SK-N-SH (cell line): ENCODE data around the gene LENG9. TPM values are rescaled to one million over a fixed set of nuclear protein-coding genes. Genes with fewer than 3 reads are reported as not detected.

Experiments used
- CTCF ChIA-PET: fragments of 300-600, 350-600 bp; formaldehyde crosslinking; extraction: SDS; loops from one replicate; lab custom pipeline; 2021; lab: Yijun Ruan, JAX
- POLR2A ChIA-PET: fragments of 350-600 bp; sonication (Branson Sonifier 250); formaldehyde crosslinking; extraction: SDS; loops from one replicate; lab custom pipeline; 2020; ENCODE audit warnings: antibody characterized with exemption, inconsistent platforms; lab: Yijun Ruan, JAX
- DNase-seq: peaks from one replicate; pipeline ENCODE4 v3.0.0; 2012
- H2AFZ ChIP-seq: fragments of 200-600 bp; sonication (generic); 2 replicates; pipeline ENCODE4 v1.8.1; 2016; ENCODE audit warnings: antibody characterized with exemption, mild to moderate bottlenecking, low read depth
- H3F3A ChIP-seq: fragments of 200-600 bp; sonication (generic); replicated peaks from 2 replicates; pipeline ENCODE3; 2016; ENCODE audit warnings: antibody characterized with exemption, mild to moderate bottlenecking; ENCODE audit not compliant: insufficient read depth
- H3K27ac ChIP-seq, 2 experiments: fragments of 200-500 bp in 1 of 2; fragments of 200-600 bp in 1 of 2; sonication (Bioruptor generic) in 1 of 2; sonication (generic), shearing (Covaris generic) in 1 of 2; 2 replicates each; pipeline versions ENCODE4 v1.5.1 to v1.6.1; 2014 to 2016; ENCODE audit warnings: low read depth in 2 of 2, inconsistent platforms in 1 of 2, low read length in 1 of 2, mild to moderate bottlenecking in 1 of 2, mixed read lengths in 1 of 2
- H3K27me3 ChIP-seq: fragments of 200-600 bp; sonication (generic), shearing (Covaris generic); 2 replicates; pipeline ENCODE4 v1.6.1; 2016; ENCODE audit warnings: mixed run types; ENCODE audit not compliant: insufficient read depth
- H3K36me3 ChIP-seq, 2 experiments: fragments of 200-500 bp in 1 of 2; fragments of 200-600 bp in 1 of 2; sonication (Bioruptor generic) in 1 of 2; sonication (generic) in 1 of 2; replicated peaks in 1 of 2; 2 replicates each; pipeline versions ENCODE3 to v1.5.1; 2014 to 2016; ENCODE audit warnings: low read length in 1 of 2, mild to moderate bottlenecking in 1 of 2; ENCODE audit not compliant: insufficient read depth in 2 of 2, control insufficient read depth in 1 of 2
- H3K4me1 ChIP-seq, 2 experiments: fragments of 200-500 bp in 1 of 2; fragments of 200-600 bp in 1 of 2; sonication (Bioruptor generic) in 1 of 2; sonication (generic), shearing (Covaris generic) in 1 of 2; 2 replicates each; pipeline versions ENCODE4 v1.5.1 to v1.6.1; 2014 to 2016; ENCODE audit warnings: low read depth in 1 of 2, low read length in 1 of 2, mixed run types in 1 of 2; ENCODE audit not compliant: insufficient read depth in 2 of 2, control insufficient read depth in 1 of 2
- H3K4me2 ChIP-seq: fragments of 200-600 bp; sonication (generic), shearing (Covaris generic); 2 replicates; pipeline ENCODE4 v1.6.1; 2017; ENCODE audit warnings: mixed run types
- H3K4me3 ChIP-seq, 2 experiments: fragments of 200-500 bp in 1 of 2; fragments of 200-600 bp in 1 of 2; sonication (Bioruptor generic) in 1 of 2; sonication (generic), shearing (Covaris generic) in 1 of 2; 2 replicates each; pipeline versions ENCODE4 v1.5.1 to v1.8.1; 2014 to 2016; ENCODE audit warnings: low read depth in 2 of 2, inconsistent platforms in 1 of 2, low read length in 1 of 2, mild to moderate bottlenecking in 1 of 2, mixed read lengths in 1 of 2, moderate library complexity in 1 of 2
- H3K79me2 ChIP-seq: fragments of 200-600 bp; sonication (generic); 2 replicates; pipeline ENCODE4 v1.8.1; 2017; ENCODE audit warnings: mild to moderate bottlenecking; ENCODE audit not compliant: insufficient read depth
- H3K9ac ChIP-seq: fragments of 200-600 bp; sonication (generic); 2 replicates; pipeline ENCODE4 v1.6.1; 2017; ENCODE audit warnings: mixed run types
- H3K9me2 ChIP-seq: fragments of 200-600 bp; sonication (generic); 2 replicates; pipeline ENCODE4 v1.6.1; 2017; ENCODE audit warnings: mixed run types
- H3K9me3 ChIP-seq: fragments of 200-600 bp; sonication (generic); 2 replicates; pipeline ENCODE4 v1.6.1; 2017; ENCODE audit warnings: mixed run types, mild to moderate bottlenecking, moderate library complexity
- H4K20me1 ChIP-seq: fragments of 200-600 bp; sonication (generic); 2 replicates; pipeline ENCODE4 v1.6.1; 2017; ENCODE audit warnings: mild to moderate bottlenecking, mixed run types; ENCODE audit not compliant: insufficient read depth
- CHD2 ChIP-seq: fragments of 150-350 bp; IDR thresholded peaks from 2 replicates; pipeline ENCODE4 v1.6.1; 2018; ENCODE audit warnings: low read length; ENCODE audit not compliant: partially characterized antibody
- EP300 ChIP-seq, 2 experiments: IDR thresholded peaks; 2 replicates each; pipeline versions ENCODE4 v1.4.0 to v1.6.1; 2012; ENCODE audit warnings: borderline replicate concordance in 1 of 2, low read depth in 1 of 2, low read length in 1 of 2
- EZH2phosphoT487 ChIP-seq: fragments of 200-600 bp; sonication (generic); IDR thresholded peaks from 2 replicates; pipeline ENCODE4 v1.6.1; 2017; ENCODE audit warnings: low read depth, mixed run types, mild to moderate bottlenecking, antibody characterized with exemption, moderate library complexity, borderline replicate concordance
- FOXJ3 ChIP-seq: sonication (generic); formaldehyde crosslinking; IDR thresholded peaks from 2 replicates; pipeline ENCODE4 v1.5.1; 2020; ENCODE audit warnings: mild to moderate bottlenecking, missing genetic modification reagents
- FOXM1 ChIP-seq: IDR thresholded peaks from 2 replicates; pipeline ENCODE4 v1.4.0; 2012; ENCODE audit warnings: low read depth, mild to moderate bottlenecking
- GABPA ChIP-seq: IDR thresholded peaks from 2 replicates; pipeline ENCODE4 v1.4.0; 2012; ENCODE audit warnings: low read depth, mild to moderate bottlenecking
- GATA2 ChIP-seq: sonication (generic); formaldehyde crosslinking; IDR thresholded peaks from 2 replicates; pipeline ENCODE4 v1.5.0; 2020; ENCODE audit warnings: mild to moderate bottlenecking, missing genetic modification reagents
- JUND ChIP-seq: IDR thresholded peaks from 2 replicates; pipeline ENCODE4 v1.4.0; 2012
- MAX ChIP-seq: IDR thresholded peaks from 2 replicates; pipeline ENCODE4 v1.4.0; 2012; ENCODE audit warnings: low read depth
- MEF2A ChIP-seq: IDR thresholded peaks from 2 replicates; pipeline ENCODE4 v1.4.0; 2012; ENCODE audit warnings: low read depth, borderline replicate concordance
- MXI1 ChIP-seq: IDR thresholded peaks from 2 replicates; pipeline ENCODE4 v1.6.1; 2012; ENCODE audit warnings: mild to moderate bottlenecking, low read depth, low read length, improper control_type of control experiment
- NFIC ChIP-seq: IDR thresholded peaks from 2 replicates; pipeline ENCODE4 v1.4.0; 2012; ENCODE audit warnings: borderline replicate concordance
- POLR2AphosphoS5 ChIP-seq: IDR thresholded peaks from 2 replicates; pipeline ENCODE4 v1.6.1; 2012; ENCODE audit warnings: low read depth, low read length
- RAD21 ChIP-seq: IDR thresholded peaks from 2 replicates; pipeline ENCODE4 v1.6.1; 2012; ENCODE audit warnings: mild to moderate bottlenecking, low read length
- RCOR1 ChIP-seq: fragments of 150-350 bp; IDR thresholded peaks from 2 replicates; pipeline ENCODE4 v1.6.1; 2017; ENCODE audit warnings: antibody characterized with exemption, low read length
- REST ChIP-seq: IDR thresholded peaks from 2 replicates; pipeline ENCODE4 v1.6.1; 2012; ENCODE audit warnings: mild to moderate bottlenecking, low read depth, low read length, moderate library complexity
- SIN3A ChIP-seq: IDR thresholded peaks from 2 replicates; pipeline ENCODE4 v1.6.1; 2012; ENCODE audit warnings: low read depth, mild to moderate bottlenecking, low read length, moderate library complexity, borderline replicate concordance
- YY1 ChIP-seq: IDR thresholded peaks from 2 replicates; pipeline ENCODE4 v1.4.0; 2012; ENCODE audit warnings: low read depth, mild to moderate bottlenecking
- WGBS: methylation state at CpG from one replicate; pipeline ENCODE4 v1.1.6; 2017; ENCODE audit warnings: low lambda C conversion rate; 5-methylcytosine and 5-hydroxymethylcytosine counted together
- polyA plus RNA-seq, 3 experiments: library from polyadenylated mRNA; depleted of rRNA; stranded (reverse); fragments of >200 nt; gene quantifications; 2 replicates each; pipeline ENCODE4 v1.2.3, GENCODE V29; 2012
- TF ChIP-seq, protein P1 (sequence below): IDR thresholded peaks from 2 replicates; pipeline ENCODE4 v1.4.0; 2012; ENCODE audit warnings: low read depth, borderline replicate concordance
- TF ChIP-seq, protein P2 (sequence below): fragments of 150-350 bp; IDR thresholded peaks from 2 replicates; pipeline ENCODE4 v1.6.1; 2017; ENCODE audit warnings: antibody characterized with exemption, low read length, low read depth, borderline replicate concordance
- TF ChIP-seq, protein P3 (sequence below): fragments of 150-350 bp; IDR thresholded peaks from 2 replicates; pipeline ENCODE4 v1.6.1; 2016; ENCODE audit warnings: mild to moderate bottlenecking, low read depth, low read length

Gene LENG9
- polyA plus RNA-seq, 1 of the 3 experiments (the other 2 are of a cell fraction), result 0.20 TPM

- peaks cover 11% of the 10 kb centered on the region for H3F3A ChIP-seq
These were observed 4.8 kb downstream of the LENG9 start for GRCh38 chr19:54458648-54459281.

DNA sequence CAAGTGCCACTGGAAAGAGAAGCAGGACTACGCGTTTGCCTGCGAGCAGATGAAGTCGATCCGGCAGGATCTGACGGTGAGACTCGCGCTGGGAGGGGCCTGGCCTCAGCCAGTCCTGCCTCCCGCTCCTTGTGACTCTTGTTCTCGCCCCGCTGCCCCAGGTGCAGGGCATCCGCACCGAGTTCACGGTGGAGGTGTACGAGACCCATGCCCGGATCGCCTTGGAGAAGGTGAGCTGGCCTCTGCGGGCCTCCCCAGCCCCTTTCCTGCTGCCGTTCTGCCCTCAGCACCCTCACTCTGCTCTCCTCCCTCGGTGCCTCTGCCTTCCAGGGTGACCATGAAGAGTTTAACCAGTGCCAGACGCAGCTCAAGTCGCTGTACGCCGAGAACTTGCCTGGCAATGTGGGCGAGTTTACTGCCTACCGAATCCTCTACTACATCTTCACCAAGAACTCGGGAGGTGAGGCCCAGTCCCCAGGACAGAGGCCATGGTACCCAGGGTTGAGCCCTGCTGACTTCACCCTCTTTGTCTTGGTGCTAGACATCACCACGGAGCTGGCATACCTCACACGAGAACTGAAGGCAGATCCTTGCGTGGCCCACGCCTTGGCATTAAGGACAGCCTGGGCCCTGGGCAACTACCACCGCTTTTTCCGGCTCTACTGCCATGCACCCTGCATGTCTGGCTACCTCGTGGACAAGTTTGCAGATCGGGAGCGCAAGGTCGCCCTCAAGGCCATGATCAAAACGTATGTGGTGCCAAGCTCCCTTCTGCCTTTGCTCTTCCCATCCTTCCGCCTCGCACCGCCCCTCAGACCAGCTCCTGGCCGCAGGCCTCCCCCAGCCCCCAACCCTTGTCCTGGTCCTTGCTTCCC lies 5.6 kb downstream of the LENG9 start:
- ChIA-PET CTCF (interaction anchor here (0.6 kb wide), 1 partner anchor 66 kb away, joined by 3 read pairs; no protein-coding TSS in a partner anchor), POLR2A (no interaction called here)
- Histone ChIP-seq H3K79me2 (peaks cover 24% of the 10 kb centered on the region; the same call in 1 of the 2 replicates), H3K9me2 (no peaks in the 10 kb centered on the region), H3K4me1 (peaks cover 0 to 6% of the 10 kb centered on the region in 2 experiments; a peak in 1 of 4 replicates), H3F3A (peaks cover 11% of the 10 kb centered on the region), H3K9ac (no peak overlapping the region), H3K4me2 (no peak overlapping the region), H3K4me3 (no peak overlapping the region), H3K9me3 (no peaks in the 10 kb centered on the region), H4K20me1 (peaks cover 58% of the 10 kb centered on the region), H3K36me3 (peaks cover 22 to 82% of the 10 kb centered on the region in 2 experiments), H3K27ac (no peak overlapping the region), H2AFZ (no peak overlapping the region), H3K27me3 (no peaks in the 10 kb centered on the region)
- no peak for DNase-seq
- whole genome bisulfite sequencing, result 95% methylated on average over 39 of the region's 42 CpGs
- TF ChIP-seq, protein P1, sequence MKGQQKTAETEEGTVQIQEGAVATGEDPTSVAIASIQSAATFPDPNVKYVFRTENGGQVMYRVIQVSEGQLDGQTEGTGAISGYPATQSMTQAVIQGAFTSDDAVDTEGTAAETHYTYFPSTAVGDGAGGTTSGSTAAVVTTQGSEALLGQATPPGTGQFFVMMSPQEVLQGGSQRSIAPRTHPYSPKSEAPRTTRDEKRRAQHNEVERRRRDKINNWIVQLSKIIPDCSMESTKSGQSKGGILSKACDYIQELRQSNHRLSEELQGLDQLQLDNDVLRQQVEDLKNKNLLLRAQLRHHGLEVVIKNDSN, result no peak
- TF ChIP-seq RCOR1 (no peak), MXI1 (no peak), MAX (no peak), GABPA (no peak), FOXJ3 (CRISPR knock-in tag) (no peak), RAD21 (no peak), REST (no peak), YY1 (no peak), SIN3A (no peak), CHD2 (no peak), GATA2 (CRISPR knock-in tag) (no peak)
- TF ChIP-seq, protein P2, sequence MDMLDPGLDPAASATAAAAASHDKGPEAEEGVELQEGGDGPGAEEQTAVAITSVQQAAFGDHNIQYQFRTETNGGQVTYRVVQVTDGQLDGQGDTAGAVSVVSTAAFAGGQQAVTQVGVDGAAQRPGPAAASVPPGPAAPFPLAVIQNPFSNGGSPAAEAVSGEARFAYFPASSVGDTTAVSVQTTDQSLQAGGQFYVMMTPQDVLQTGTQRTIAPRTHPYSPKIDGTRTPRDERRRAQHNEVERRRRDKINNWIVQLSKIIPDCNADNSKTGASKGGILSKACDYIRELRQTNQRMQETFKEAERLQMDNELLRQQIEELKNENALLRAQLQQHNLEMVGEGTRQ, result no peak
- TF ChIP-seq, protein P3, sequence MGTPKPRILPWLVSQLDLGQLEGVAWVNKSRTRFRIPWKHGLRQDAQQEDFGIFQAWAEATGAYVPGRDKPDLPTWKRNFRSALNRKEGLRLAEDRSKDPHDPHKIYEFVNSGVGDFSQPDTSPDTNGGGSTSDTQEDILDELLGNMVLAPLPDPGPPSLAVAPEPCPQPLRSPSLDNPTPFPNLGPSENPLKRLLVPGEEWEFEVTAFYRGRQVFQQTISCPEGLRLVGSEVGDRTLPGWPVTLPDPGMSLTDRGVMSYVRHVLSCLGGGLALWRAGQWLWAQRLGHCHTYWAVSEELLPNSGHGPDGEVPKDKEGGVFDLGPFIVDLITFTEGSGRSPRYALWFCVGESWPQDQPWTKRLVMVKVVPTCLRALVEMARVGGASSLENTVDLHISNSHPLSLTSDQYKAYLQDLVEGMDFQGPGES, result no peak

More at GRCh38 chr19:54458648-54459281, 4.8 kb downstream of the LENG9 start:
- H3K4me3 ChIP-seq, result no peak overlapping the region
- TF ChIP-seq SIN3A, result no peak
- no peak for TF ChIP-seq NFIC
- no peak for TF ChIP-seq EZH2phosphoT487
- no peak for TF ChIP-seq EP300 (IDR thresholded peaks at IDR 0.05; ENCODE audit: borderline replicate concordance in 1 of 2, low read depth in 1 of 2, low read length in 1 of 2)
- TF ChIP-seq MXI1, result no peak
- no peak for TF ChIP-seq FOXJ3 (CRISPR knock-in tag)
- no peak for TF ChIP-seq MEF2A
- TF ChIP-seq POLR2AphosphoS5, result no peak
- no peak for TF ChIP-seq JUND
- no peak for TF ChIP-seq FOXM1
- H3K27ac ChIP-seq, result no peak overlapping the region
- ChIA-PET POLR2A (no interaction called here), CTCF (no interaction called here)
- no peak overlapping the region for H2AFZ ChIP-seq
- H3K36me3 ChIP-seq, result peaks cover 16 to 74% of the 10 kb centered on the region in 2 experiments
- peaks cover 16% of the 10 kb centered on the region; the same call in 1 of the 2 replicates for H3K79me2 ChIP-seq
- no peaks in the 10 kb centered on the region for H3K9me2 ChIP-seq
- no peaks in the 10 kb centered on the region for H3K9me3 ChIP-seq
- no peak for DNase-seq
- no peak overlapping the region for H3K9ac ChIP-seq
- peaks cover 0 to 11% of the 10 kb centered on the region in 2 experiments; a peak in 1 of 4 replicates for H3K4me1 ChIP-seq
- no peaks in the 10 kb centered on the region for H3K27me3 ChIP-seq
- no peak overlapping the region for H3K4me2 ChIP-seq
- peaks cover 51% of the 10 kb centered on the region for H4K20me1 ChIP-seq
- WGBS, result 92% methylated on average over 10 of the region's 11 CpGs
